MCF 10A (cell line): Measurements from ENCODE around the gene DOP1A. TPM values are rescaled to one million over a fixed set of nuclear protein-coding genes. Genes with fewer than 3 reads are reported as not detected.

Source experiments
- Bru-seq: library from RNA; stranded (reverse); fragments of 400-500 nt; gene quantifications from one replicate; lab custom pipeline; 2021; lab: Mats Ljungman, UMichigan
- BruChase-seq, 2 experiments: library from RNA; stranded (reverse); fragments of 400-500 nt; gene quantifications; one replicate each; lab custom pipeline; 2021; lab: Mats Ljungman, UMichigan
- BruUV-seq: library from RNA; stranded (reverse); fragments of 400-500 nt; replicated peaks from 2 replicates; lab custom pipeline; 2021; lab: Mats Ljungman, UMichigan
- CTCF ChIA-PET: fragments of 300-600 bp; sonication (Branson Sonifier 250); formaldehyde crosslinking; extraction: SDS; loops from one replicate; lab custom pipeline; 2021; ENCODE audit warnings: antibody characterized with exemption, inconsistent platforms; lab: Yijun Ruan, JAX
- POLR2A ChIA-PET: fragments of 300-600, 350-650 bp; sonication (Branson Sonifier 250); formaldehyde crosslinking; extraction: SDS; loops from one replicate; lab custom pipeline; 2020; ENCODE audit warnings: antibody characterized with exemption, inconsistent platforms; lab: Yijun Ruan, JAX
- DNase-seq: peaks from one replicate; pipeline ENCODE4 v3.0.0-alpha.2; 2018; ENCODE audit not compliant: unreplicated experiment
- H3K27ac Mint-ChIP-seq: one replicate; pipeline ENCODE4 v1.8.0; 2022; ENCODE audit warnings: mild to moderate bottlenecking, low read depth, mixed read lengths; ENCODE audit not compliant: unreplicated experiment
- H3K27me3 Mint-ChIP-seq: one replicate; pipeline ENCODE4 v1.8.0; 2022; ENCODE audit warnings: mixed read lengths; ENCODE audit not compliant: insufficient read depth, unreplicated experiment
- H3K36me3 Mint-ChIP-seq: one replicate; pipeline ENCODE4 v1.8.0; 2022; ENCODE audit warnings: mild to moderate bottlenecking, moderate library complexity, mixed read lengths; ENCODE audit not compliant: insufficient read depth, unreplicated experiment
- H3K4me1 Mint-ChIP-seq: one replicate; pipeline ENCODE4 v1.8.0; 2022; ENCODE audit warnings: mixed read lengths; ENCODE audit not compliant: insufficient read depth, unreplicated experiment
- H3K4me3 Mint-ChIP-seq: one replicate; pipeline ENCODE4 v1.8.0; 2022; ENCODE audit warnings: mild to moderate bottlenecking, moderate library complexity, mixed read lengths; ENCODE audit not compliant: unreplicated experiment
- H3K9me3 Mint-ChIP-seq: one replicate; pipeline ENCODE4 v1.8.0; 2022; ENCODE audit warnings: mixed read lengths; ENCODE audit not compliant: unreplicated experiment
- CTCF ChIP-seq: fragments of 200-600 bp; IDR thresholded peaks from one replicate; pipeline ENCODE4 v1.8.0; 2022; ENCODE audit warnings: antibody characterized with exemption, mild to moderate bottlenecking; ENCODE audit not compliant: unreplicated experiment
- intact Hi-C: fragments of 100-400 bp; cut with micrococcal nuclease; formaldehyde crosslinking; loops from 2 replicates; pipeline ENCODE4 v1.14.1; 2022
- long read RNA-seq: library from polyadenylated mRNA; stranded (forward); transcript quantifications from one replicate; pipeline ENCODE4 v2.0.0, GENCODE V29; 2022
- total RNA-seq: library from RNA; stranded (reverse); gene quantifications from 2 replicates; pipeline ENCODE4 v1.2.3, GENCODE V29; 2022

The DOP1A gene
- total RNA-seq (25.8 and 31.3 TPM in 2 replicates), Bru-seq, nascent RNA (percentile 89 among the genes with signal in this experiment), BruChase-seq, experiment 1, labeled RNA remaining after a 6-hour chase (percentile 81 among the genes with signal in this experiment), BruChase-seq, experiment 2, labeled RNA remaining after a 2-hour chase (percentile 88 among the genes with signal in this experiment)
- long read RNA-seq, partial matches to known transcripts = 2 of 8 reads
- long read RNA-seq, other reads (novel, unspliced or antisense) = 6 of 8 reads

- CTCF ChIA-PET = interaction anchor here (0.5 to 9.1 kb wide), 58 partner anchors 8 to 977 kb away, joined by 3 to 231 read pairs (median 10); partner anchors contain the start of genes IBTK, PGM3, PRSS35 and RWDD2A
- POLR2A ChIA-PET = interaction anchor here (0.6 to 6.5 kb wide), 35 partner anchors 8 to 1162 kb away, joined by 3 to 82 read pairs (median 4); partner anchors contain the start of genes IBTK, PGM3, PRSS35 and RWDD2A
- TF ChIP-seq CTCF = peak; percentile 94
- Mint-ChIP-seq H3K27ac (peak within 1 kb of the TSS; percentile 17), H3K4me3 (peak within 1 kb of the TSS; percentile 85), H3K9me3 (no peaks in the 10 kb centered on the region), H3K27me3 (no peaks in the 10 kb centered on the region), H3K36me3 (no peaks in the 10 kb centered on the region), H3K4me1 (peaks cover 22% of the 10 kb centered on the region)
- intact Hi-C loops = loop anchor here (1.0 to 5.0 kb wide), 4 partner anchors 115 to 448 kb away; no protein-coding TSS in a partner anchor
- BruUV-seq = no TSS peak
- peak; percentile 95 for DNase-seq
Measured at GRCh38 chr6:83067448-83068439, at the start of gene DOP1A. Gene DOP1A (plus strand): TSS chr6:83067671. CDS start chr6:83096978, 29,307 bp downstream.

- Mint-ChIP-seq H3K9me3 (no peaks in the 10 kb centered on the region), H3K4me3 (no peak overlapping the region), H3K27me3 (no peaks in the 10 kb centered on the region), H3K27ac (no peak overlapping the region), H3K36me3 (peaks cover 39% of the 10 kb centered on the region), H3K4me1 (no peaks in the 10 kb centered on the region)
- no peak for DNase-seq
- intact Hi-C loops = no loop called here
- POLR2A ChIA-PET = interaction anchor here (0.7 kb wide), 1 partner anchor 30 kb away, joined by 3 read pairs; no protein-coding TSS in a partner anchor
- CTCF ChIA-PET = interaction anchor here (0.7 to 0.8 kb wide), 2 partner anchors 251 to 767 kb away, joined by 3 read pairs; no protein-coding TSS in a partner anchor
- BruUV-seq = no TSS peak
- no peak for TF ChIP-seq CTCF
Measured at GRCh38 chr6:83019741-83020140, 47.7 kb upstream of the DOP1A start.

GRCh38 chr6:83031689-83032088, 35.8 kb upstream of the DOP1A start:
- intact Hi-C loops = no loop called here
- CTCF ChIA-PET = interaction anchor here (0.8 kb wide), 1 partner anchor 34 kb away, joined by 3 read pairs; the partner anchor contains the start of gene UBE3D
- no peak for TF ChIP-seq CTCF
- no peak overlapping the region for H3K4me3 Mint-ChIP-seq
- no peak overlapping the region for H3K27ac Mint-ChIP-seq
- no TSS peak for BruUV-seq
- H3K9me3 Mint-ChIP-seq = no peaks in the 10 kb centered on the region
- no peak for DNase-seq
- no peaks in the 10 kb centered on the region for H3K27me3 Mint-ChIP-seq
- H3K4me1 Mint-ChIP-seq = no peaks in the 10 kb centered on the region
- peaks cover 20% of the 10 kb centered on the region for H3K36me3 Mint-ChIP-seq
- POLR2A ChIA-PET = interaction anchor here (0.7 kb wide), 1 partner anchor 1382 kb away, joined by 3 read pairs; no protein-coding TSS in a partner anchor
